IPS DF 4.7 (cell line): ENCODE measurements around the gene UPK1A.
"Not testable (repeated sequence)": the region's sequence is repeated elsewhere in the genome, so short reads cannot be mapped to it uniquely, and the experiment has no call there.

Experiments used
- DNase-seq: peaks from one replicate; pipeline ENCODE4 v3.0.0-alpha.2; 2013; ENCODE audit warnings: low spot score; ENCODE audit errors: extremely low read depth

The UPK1A gene

GRCh38 chr19:35716801-35717664 is 50.7 kb downstream of the UPK1A start:
- DNase-seq: peak; percentile 98

- no peak for DNase-seq
Measured at GRCh38 chr19:35717665-35718344, 51.5 kb downstream of the UPK1A start, which contains the start of gene KMT2B. Gene KMT2B, plus strand, starts transcription at chr19:35718003. Its CDS starts 16 bp downstream, at chr19:35718019.

- no peak for DNase-seq
Measured at GRCh38 chr19:35718345-35719041, 52.2 kb downstream of the UPK1A start.

GRCh38 chr19:35719402-35720162 is 53.3 kb downstream of the UPK1A start:
- no peak for DNase-seq

GRCh38 chr19:35720163-35720524 is 53.8 kb downstream of the UPK1A start:
- DNase-seq: no peak

- no peak for DNase-seq
Measured at GRCh38 chr19:35720648-35721047, 54.3 kb downstream of the UPK1A start.

- no peak for DNase-seq
Measured at GRCh38 chr19:35721374-35721773, 55.1 kb downstream of the UPK1A start.

GRCh38 chr19:35722461-35722860 is 56.1 kb downstream of the UPK1A start:
- DNase-seq: no peak

GRCh38 chr19:35722897-35723296 is 56.6 kb downstream of the UPK1A start:
- DNase-seq: no peak

GRCh38 chr19:35723671-35724070 is 57.4 kb downstream of the UPK1A start:
- no peak for DNase-seq

- DNase-seq: not testable (repeated sequence)
Measured at GRCh38 chr19:35724132-35724531, 57.8 kb downstream of the UPK1A start.

GRCh38 chr19:35724560-35724959 is 58.2 kb downstream of the UPK1A start:
- DNase-seq: no peak

GRCh38 chr19:35725216-35725861 is 59.0 kb downstream of the UPK1A start:
- no peak for DNase-seq

- DNase-seq: no peak
Measured at GRCh38 chr19:35727053-35727955, 61.0 kb downstream of the UPK1A start.
